Neural progenitor cell (in vitro differentiated cells): Measurements from ENCODE around the gene TRAPPC2L. TPM values are rescaled to one million over a fixed set of nuclear protein-coding genes. Genes with fewer than 3 reads are reported as not detected.
"Not testable (repeated sequence)": the region's sequence is repeated elsewhere in the genome, so short reads cannot be mapped to it uniquely, and the experiment has no call there.

ENCODE experiments used
- DNase-seq: peaks from one replicate; pipeline ENCODE4 v3.0.0-alpha.2; 2016; ENCODE audit warnings: low spot score
- H2AFZ ChIP-seq: fragments of 200-600 bp; sonication (generic); replicated peaks from 2 replicates; pipeline ENCODE4 v1.6.1; 2016; ENCODE audit warnings: antibody characterized with exemption
- H3F3A ChIP-seq: fragments of 200-600 bp; sonication (generic); 2 replicates; pipeline ENCODE4 v1.6.1; 2016; ENCODE audit warnings: antibody characterized with exemption, low read depth
- H3K27ac ChIP-seq: fragments of 200-600 bp; sonication (generic); 2 replicates; pipeline ENCODE4 v1.5.1; 2016; ENCODE audit warnings: mild to moderate bottlenecking
- H3K27me3 ChIP-seq: fragments of 200-600 bp; sonication (generic); 2 replicates; pipeline ENCODE4 v1.6.1; 2016; ENCODE audit warnings: mild to moderate bottlenecking, moderate library complexity
- H3K36me3 ChIP-seq: fragments of 200-600 bp; sonication (generic); 2 replicates; pipeline ENCODE4 v1.5.1; 2016
- H3K4me1 ChIP-seq: fragments of 200-600 bp; sonication (generic); 2 replicates; pipeline ENCODE4 v1.6.1; 2016; ENCODE audit warnings: mixed run types
- H3K4me2 ChIP-seq: fragments of 200-600 bp; sonication (generic); 2 replicates; pipeline ENCODE4 v1.6.1; 2016
- H3K4me3 ChIP-seq: fragments of 200-600 bp; sonication (generic); 2 replicates; pipeline ENCODE4 v1.5.1; 2016
- H3K79me2 ChIP-seq: fragments of 200-600 bp; sonication (generic); 2 replicates; pipeline ENCODE4 v1.6.1; 2016; ENCODE audit warnings: low read depth
- H3K9ac ChIP-seq: fragments of 200-600 bp; sonication (generic); 2 replicates; pipeline ENCODE4 v1.6.1; 2016
- H3K9me3 ChIP-seq: fragments of 200-600 bp; sonication (generic); 2 replicates; pipeline ENCODE4 v1.5.1; 2016; ENCODE audit warnings: low read depth
- H4K20me1 ChIP-seq: fragments of 200-600 bp; sonication (generic); 2 replicates; pipeline ENCODE4 v1.6.1; 2016; ENCODE audit warnings: low read depth
- H3K27ac Mint-ChIP-seq: 3 replicates; pipeline ENCODE4 v1.8.0; 2021; ENCODE audit warnings: mixed read lengths
- H3K27me3 Mint-ChIP-seq: 2 replicates; pipeline ENCODE4 v1.8.0; 2022; ENCODE audit warnings: low read depth, mild to moderate bottlenecking, inconsistent platforms, moderate library complexity, mixed read lengths; ENCODE audit not compliant: insufficient read depth
- H3K36me3 Mint-ChIP-seq: 3 replicates; pipeline ENCODE4 v1.8.0; 2021; ENCODE audit warnings: mixed read lengths
- H3K4me1 Mint-ChIP-seq: 3 replicates; pipeline ENCODE4 v1.8.0; 2021; ENCODE audit warnings: mixed read lengths
- H3K4me3 Mint-ChIP-seq: 3 replicates; pipeline ENCODE4 v1.8.0; 2021; ENCODE audit warnings: mild to moderate bottlenecking, moderate library complexity, mixed read lengths
- H3K9me3 Mint-ChIP-seq: 3 replicates; pipeline ENCODE4 v1.8.0; 2020; ENCODE audit warnings: mixed read lengths
- CTCF ChIP-seq: fragments of 200-600 bp; sonication (generic); IDR thresholded peaks from 2 replicates; pipeline ENCODE4 v1.5.1; 2017; ENCODE audit warnings: antibody characterized with exemption, mild to moderate bottlenecking
- EZH2 ChIP-seq: fragments of 200-600 bp; sonication (generic); IDR thresholded peaks from 2 replicates; pipeline ENCODE4 v1.6.1; 2017; ENCODE audit warnings: antibody characterized with exemption, mild to moderate bottlenecking, moderate library complexity
- EZH2phosphoT487 ChIP-seq: fragments of 200-600 bp; sonication (generic); IDR thresholded peaks from 2 replicates; pipeline ENCODE4 v1.6.1; 2017; ENCODE audit warnings: antibody characterized with exemption
- total RNA-seq: library from RNA; depleted of rRNA; stranded (reverse); fragments of >200 nt; gene quantifications from 2 replicates; pipeline ENCODE4 v1.2.3, GENCODE V29; 2015; ENCODE audit warnings: low replicate concordance

TRAPPC2L gene
- total RNA-seq, 1 donor from 2014 or later, result 31.8 TPM

GRCh38 chr16:88891083-88891482 is 34.2 kb downstream of the TRAPPC2L start:
- H3K36me3 Mint-ChIP-seq, result peaks cover 2% of the 10 kb centered on the region
- no peaks in the 10 kb centered on the region for H3K79me2 ChIP-seq
- H4K20me1 ChIP-seq, result no peaks in the 10 kb centered on the region
- H3K4me1 ChIP-seq, result no peaks in the 10 kb centered on the region
- no peaks in the 10 kb centered on the region for H3K9me3 ChIP-seq
- H3K36me3 ChIP-seq, result no peaks in the 10 kb centered on the region
- TF ChIP-seq EZH2 (no peak), CTCF (no peak), EZH2phosphoT487 (no peak)
- no peaks in the 10 kb centered on the region for H3K27me3 ChIP-seq
- H3K27ac ChIP-seq, result no peak overlapping the region
- no peak overlapping the region for H3K4me2 ChIP-seq
- peaks cover 4% of the 10 kb centered on the region for H3K9me3 Mint-ChIP-seq
- H3K4me3 Mint-ChIP-seq, result no peak overlapping the region
- H3F3A ChIP-seq, result no peaks in the 10 kb centered on the region
- H3K27me3 Mint-ChIP-seq, result peaks cover 6% of the 10 kb centered on the region
- no peak overlapping the region for H3K9ac ChIP-seq
- H3K4me1 Mint-ChIP-seq, result peaks cover 3% of the 10 kb centered on the region
- no peak overlapping the region for H3K4me3 ChIP-seq
- DNase-seq, result no peak
- H3K27ac Mint-ChIP-seq, result no peak overlapping the region
- no peak overlapping the region for H2AFZ ChIP-seq

- H3F3A ChIP-seq, result no peaks in the 10 kb centered on the region
Measured at GRCh38 chr16:88892065-88892464, 35.1 kb downstream of the TRAPPC2L start.

GRCh38 chr16:88893127-88893968 is 36.4 kb downstream of the TRAPPC2L start:
- peaks cover 6% of the 10 kb centered on the region for H3K27me3 Mint-ChIP-seq
- no peaks in the 10 kb centered on the region for H4K20me1 ChIP-seq
- no peak for TF ChIP-seq EZH2
- TF ChIP-seq EZH2phosphoT487, result no peak
- no peak for TF ChIP-seq CTCF
- no peaks in the 10 kb centered on the region for H3K36me3 ChIP-seq
- peaks cover 4% of the 10 kb centered on the region for H3K9me3 Mint-ChIP-seq
- H3K4me3 Mint-ChIP-seq, result no peak overlapping the region
- H3F3A ChIP-seq, result no peaks in the 10 kb centered on the region
- no peak for DNase-seq
- H3K27me3 ChIP-seq, result no peaks in the 10 kb centered on the region
- H3K4me2 ChIP-seq, result no peak overlapping the region
- H3K27ac ChIP-seq, result no peak overlapping the region
- H2AFZ ChIP-seq, result no peak overlapping the region
- no peaks in the 10 kb centered on the region for H3K4me1 ChIP-seq
- no peaks in the 10 kb centered on the region for H3K9me3 ChIP-seq
- no peak overlapping the region for H3K4me3 ChIP-seq
- H3K9ac ChIP-seq, result no peak overlapping the region
- H3K36me3 Mint-ChIP-seq, result peaks cover 2% of the 10 kb centered on the region
- no peaks in the 10 kb centered on the region for H3K79me2 ChIP-seq
- H3K27ac Mint-ChIP-seq, result no peak overlapping the region
- H3K4me1 Mint-ChIP-seq, result no peaks in the 10 kb centered on the region

More at GRCh38 chr16:88892065-88892464, 35.1 kb downstream of the TRAPPC2L start:
- Mint-ChIP-seq H3K27me3 (peaks cover 6% of the 10 kb centered on the region), H3K27ac (no peak overlapping the region), H3K9me3 (peaks cover 4% of the 10 kb centered on the region), H3K36me3 (peaks cover 2% of the 10 kb centered on the region), H3K4me3 (no peak overlapping the region), H3K4me1 (peaks cover 3% of the 10 kb centered on the region)
- Histone ChIP-seq H3K9ac (no peak overlapping the region), H3K4me3 (no peak overlapping the region), H3K4me1 (no peaks in the 10 kb centered on the region), H3K36me3 (no peaks in the 10 kb centered on the region), H3K27me3 (no peaks in the 10 kb centered on the region), H2AFZ (no peak overlapping the region), H3K79me2 (no peaks in the 10 kb centered on the region), H3K4me2 (no peak overlapping the region), H4K20me1 (no peaks in the 10 kb centered on the region), H3K27ac (no peak overlapping the region), H3K9me3 (no peaks in the 10 kb centered on the region)
- TF ChIP-seq CTCF, result no peak
- TF ChIP-seq EZH2phosphoT487, result no peak
- TF ChIP-seq EZH2, result no peak
- no peak for DNase-seq

GRCh38 chr16:88894266-88894665 is 37.3 kb downstream of the TRAPPC2L start:
- H3K4me2 ChIP-seq, H3K36me3 ChIP-seq, H3F3A ChIP-seq, H3K27me3 ChIP-seq, H3K9me3 ChIP-seq, H3K4me3 Mint-ChIP-seq, H3K27ac ChIP-seq, H3K36me3 Mint-ChIP-seq, H3K27ac Mint-ChIP-seq, H4K20me1 ChIP-seq, DNase-seq, H3K4me1 ChIP-seq, H3K4me1 Mint-ChIP-seq, H3K9ac ChIP-seq, H3K4me3 ChIP-seq, H3K27me3 Mint-ChIP-seq, H2AFZ ChIP-seq, H3K9me3 Mint-ChIP-seq, H3K79me2 ChIP-seq: not testable (repeated sequence)
